ENCODE results near the gene RBM24.

Gene RBM24

GRCh38 chr6:17268114-17268513 lies 13.0 kb upstream of the RBM24 start:
- Histone ChIP-seq H3K4me3 (ENCODE audit: low read depth, low read length) (no peak overlapping the region), H3K79me2 (ENCODE audit: control insufficient read depth, insufficient read depth, low read length, unreplicated experiment) (no peaks in the 10 kb centered on the region), H3K36me3 (ENCODE audit: insufficient read depth, low read length) (no peaks in the 10 kb centered on the region), H3K27me3 (ENCODE audit: insufficient read depth, low read length) (no peaks in the 10 kb centered on the region), H2AFZ (ENCODE audit: low read length, unreplicated experiment) (no peak overlapping the region), H3K4me1 (ENCODE audit: control insufficient read depth, insufficient read depth, low read length, unreplicated experiment) (no peaks in the 10 kb centered on the region), H3K27ac (ENCODE audit: low read depth, low read length) (no peak overlapping the region)

- H3K4me3 ChIP-seq (ENCODE audit: low read depth, low read length), result no peak overlapping the region
- H3K27me3 ChIP-seq (ENCODE audit: insufficient read depth, low read length), result no peaks in the 10 kb centered on the region
- H3K27ac ChIP-seq (ENCODE audit: low read depth, low read length), result no peak overlapping the region
- no peaks in the 10 kb centered on the region for H3K36me3 ChIP-seq (ENCODE audit: insufficient read depth, low read length)
- H3K4me1 ChIP-seq (ENCODE audit: control insufficient read depth, insufficient read depth, low read length, unreplicated experiment), result no peaks in the 10 kb centered on the region
- H2AFZ ChIP-seq (ENCODE audit: low read length, unreplicated experiment), result no peak overlapping the region
- H3K79me2 ChIP-seq (ENCODE audit: control insufficient read depth, insufficient read depth, low read length, unreplicated experiment), result no peaks in the 10 kb centered on the region
Observed at GRCh38 chr6:17269840-17270239, 11.3 kb upstream of the RBM24 start.

- H3K27me3 ChIP-seq (ENCODE audit: insufficient read depth, low read length), result no peaks in the 10 kb centered on the region
- no peaks in the 10 kb centered on the region for H3K36me3 ChIP-seq (ENCODE audit: insufficient read depth, low read length)
- no peaks in the 10 kb centered on the region for H3K79me2 ChIP-seq (ENCODE audit: control insufficient read depth, insufficient read depth, low read length, unreplicated experiment)
- H3K27ac ChIP-seq (ENCODE audit: low read depth, low read length), result no peak overlapping the region
- H2AFZ ChIP-seq (ENCODE audit: low read length, unreplicated experiment), result no peak overlapping the region
- H3K4me3 ChIP-seq (ENCODE audit: low read depth, low read length), result no peak overlapping the region
- peaks cover under 1% of the 10 kb centered on the region for H3K4me1 ChIP-seq (ENCODE audit: control insufficient read depth, insufficient read depth, low read length, unreplicated experiment)
Observed at GRCh38 chr6:17271628-17272027, 9.5 kb upstream of the RBM24 start.

GRCh38 chr6:17276766-17277165 lies 4.4 kb upstream of the RBM24 start:
- Histone ChIP-seq H3K79me2 (ENCODE audit: control insufficient read depth, insufficient read depth, low read length, unreplicated experiment) (no peaks in the 10 kb centered on the region), H3K27me3 (ENCODE audit: insufficient read depth, low read length) (no peaks in the 10 kb centered on the region), H2AFZ (ENCODE audit: low read length, unreplicated experiment) (no peak overlapping the region), H3K27ac (ENCODE audit: low read depth, low read length) (no peak overlapping the region), H3K4me3 (ENCODE audit: low read depth, low read length) (no peak overlapping the region), H3K4me1 (ENCODE audit: control insufficient read depth, insufficient read depth, low read length, unreplicated experiment) (peaks cover 26% of the 10 kb centered on the region), H3K36me3 (ENCODE audit: insufficient read depth, low read length) (no peaks in the 10 kb centered on the region)

GRCh38 chr6:17277256-17277655 lies 3.9 kb upstream of the RBM24 start:
- H3K36me3 ChIP-seq (ENCODE audit: insufficient read depth, low read length), result no peaks in the 10 kb centered on the region
- H3K4me1 ChIP-seq (ENCODE audit: control insufficient read depth, insufficient read depth, low read length, unreplicated experiment), result peaks cover 26% of the 10 kb centered on the region
- H3K79me2 ChIP-seq (ENCODE audit: control insufficient read depth, insufficient read depth, low read length, unreplicated experiment), result no peaks in the 10 kb centered on the region
- no peaks in the 10 kb centered on the region for H3K27me3 ChIP-seq (ENCODE audit: insufficient read depth, low read length)
- H2AFZ ChIP-seq (ENCODE audit: low read length, unreplicated experiment), result no peak overlapping the region
- no peak overlapping the region for H3K27ac ChIP-seq (ENCODE audit: low read depth, low read length)
- H3K4me3 ChIP-seq (ENCODE audit: low read depth, low read length), result no peak overlapping the region

- peak overlapping the region; percentile 51 for H2AFZ ChIP-seq (ENCODE audit: low read length, unreplicated experiment)
- H3K27ac ChIP-seq (ENCODE audit: low read depth, low read length), result peak overlapping the region; percentile 86
- no peaks in the 10 kb centered on the region for H3K27me3 ChIP-seq (ENCODE audit: insufficient read depth, low read length)
- no peaks in the 10 kb centered on the region for H3K36me3 ChIP-seq (ENCODE audit: insufficient read depth, low read length)
- H3K4me1 ChIP-seq (ENCODE audit: control insufficient read depth, insufficient read depth, low read length, unreplicated experiment), result peaks cover 26% of the 10 kb centered on the region
- peak overlapping the region; percentile 34 for H3K4me3 ChIP-seq (ENCODE audit: low read depth, low read length)
- H3K79me2 ChIP-seq (ENCODE audit: control insufficient read depth, insufficient read depth, low read length, unreplicated experiment), result no peaks in the 10 kb centered on the region
Observed at GRCh38 chr6:17278289-17279063, 2.7 kb upstream of the RBM24 start.

- no peaks in the 10 kb centered on the region for H3K36me3 ChIP-seq (ENCODE audit: insufficient read depth, low read length)
- no peaks in the 10 kb centered on the region for H3K27me3 ChIP-seq (ENCODE audit: insufficient read depth, low read length)
- H3K4me1 ChIP-seq (ENCODE audit: control insufficient read depth, insufficient read depth, low read length, unreplicated experiment), result peaks cover 26% of the 10 kb centered on the region
- no peaks in the 10 kb centered on the region for H3K79me2 ChIP-seq (ENCODE audit: control insufficient read depth, insufficient read depth, low read length, unreplicated experiment)
- H3K27ac ChIP-seq (ENCODE audit: low read depth, low read length), result no peak overlapping the region
- H3K4me3 ChIP-seq (ENCODE audit: low read depth, low read length), result no peak overlapping the region
- H2AFZ ChIP-seq (ENCODE audit: low read length, unreplicated experiment), result no peak overlapping the region
Observed at GRCh38 chr6:17280138-17280537, 1.0 kb upstream of the RBM24 start.

GRCh38 chr6:17280552-17281090 lies 540 bp upstream of the RBM24 start:
- peak overlapping the region; percentile 92 for H2AFZ ChIP-seq (ENCODE audit: low read length, unreplicated experiment)
- H3K4me1 ChIP-seq (ENCODE audit: control insufficient read depth, insufficient read depth, low read length, unreplicated experiment), result peaks cover 26% of the 10 kb centered on the region
- no peaks in the 10 kb centered on the region for H3K79me2 ChIP-seq (ENCODE audit: control insufficient read depth, insufficient read depth, low read length, unreplicated experiment)
- no peaks in the 10 kb centered on the region for H3K36me3 ChIP-seq (ENCODE audit: insufficient read depth, low read length)
- no peaks in the 10 kb centered on the region for H3K27me3 ChIP-seq (ENCODE audit: insufficient read depth, low read length)
- peak overlapping the region; percentile 89 for H3K4me3 ChIP-seq (ENCODE audit: low read depth, low read length)
- H3K27ac ChIP-seq (ENCODE audit: low read depth, low read length), result no peak overlapping the region

- Histone ChIP-seq H3K27ac (ENCODE audit: low read depth, low read length) (no peak overlapping the region), H3K4me1 (ENCODE audit: control insufficient read depth, insufficient read depth, low read length, unreplicated experiment) (peaks cover 24% of the 10 kb centered on the region), H2AFZ (ENCODE audit: low read length, unreplicated experiment) (peak overlapping the region; percentile 92), H3K79me2 (ENCODE audit: control insufficient read depth, insufficient read depth, low read length, unreplicated experiment) (no peaks in the 10 kb centered on the region), H3K27me3 (ENCODE audit: insufficient read depth, low read length) (no peaks in the 10 kb centered on the region), H3K36me3 (ENCODE audit: insufficient read depth, low read length) (no peaks in the 10 kb centered on the region), H3K4me3 (ENCODE audit: low read depth, low read length) (peak overlapping the region; percentile 89)
Observed at GRCh38 chr6:17281497-17282481, 628 bp downstream of the RBM24 start.

- Histone ChIP-seq H3K79me2 (ENCODE audit: control insufficient read depth, insufficient read depth, low read length, unreplicated experiment) (no peaks in the 10 kb centered on the region), H3K4me1 (ENCODE audit: control insufficient read depth, insufficient read depth, low read length, unreplicated experiment) (peaks cover 11% of the 10 kb centered on the region), H3K4me3 (ENCODE audit: low read depth, low read length) (no peak overlapping the region), H3K27ac (ENCODE audit: low read depth, low read length) (no peak overlapping the region), H2AFZ (ENCODE audit: low read length, unreplicated experiment) (no peak overlapping the region), H3K36me3 (ENCODE audit: insufficient read depth, low read length) (no peaks in the 10 kb centered on the region), H3K27me3 (ENCODE audit: insufficient read depth, low read length) (no peaks in the 10 kb centered on the region; the same call in 1 of the 2 replicates)
Observed at GRCh38 chr6:17283074-17283473, 1.9 kb downstream of the RBM24 start.

All from ACC112 (cell line).